Neuron (in vitro differentiated cells): ENCODE measurements around the gene PIK3R1.

Source experiments
- H2AFZ ChIP-seq: one replicate; pipeline ENCODE4 v1.6.1; 2013; ENCODE audit warnings: low read depth, mild to moderate bottlenecking, inconsistent platforms, low read length, moderate library complexity
- H3K27me3 ChIP-seq: one replicate; pipeline ENCODE4 v1.6.1; 2013; ENCODE audit warnings: low read length; ENCODE audit not compliant: insufficient read depth
- H3K36me3 ChIP-seq: one replicate; pipeline ENCODE4 v1.6.1; 2013; ENCODE audit warnings: low read length; ENCODE audit not compliant: insufficient read depth
- H3K4me1 ChIP-seq: one replicate; pipeline ENCODE4 v1.6.1; 2013; ENCODE audit warnings: low read length; ENCODE audit not compliant: insufficient read depth
- H3K4me3 ChIP-seq: 2 replicates; pipeline ENCODE4 v1.5.1; 2013; ENCODE audit warnings: mild to moderate bottlenecking, low read length, moderate library complexity
- H3K9me3 ChIP-seq: one replicate; pipeline ENCODE4 v1.6.1; 2013; ENCODE audit warnings: low read length

Gene PIK3R1

DNA sequence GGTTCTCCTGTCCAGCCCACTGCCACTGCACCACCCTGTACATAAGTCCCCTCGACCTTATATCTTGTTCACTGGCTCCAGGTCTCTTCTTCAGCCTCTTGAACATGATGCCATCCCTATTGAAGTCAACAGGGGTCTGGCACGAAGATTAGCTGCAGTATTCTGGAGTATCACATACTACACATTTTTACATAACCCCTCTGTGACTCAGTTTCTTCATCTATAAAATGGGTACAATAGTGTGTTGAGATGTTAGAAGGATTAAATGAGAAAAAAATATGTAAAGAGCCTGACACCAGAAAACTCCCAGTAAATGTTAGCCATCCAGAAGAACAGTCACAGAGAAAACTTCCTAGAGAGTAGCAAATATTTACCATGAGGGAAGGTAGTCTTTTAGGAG, 98.9 kb downstream of the PIK3R1 start:
- Histone ChIP-seq H3K36me3 (no peaks in the 10 kb centered on the region), H3K4me3 (no peak overlapping the region), H3K27me3 (no peaks in the 10 kb centered on the region), H3K4me1 (peaks cover 1% of the 10 kb centered on the region), H2AFZ (no peak overlapping the region), H3K9me3 (no peaks in the 10 kb centered on the region)

GRCh38 chr5:68315679-68316271, 100.2 kb downstream of the PIK3R1 start:
- Histone ChIP-seq H3K4me3 (no peak overlapping the region), H2AFZ (no peak overlapping the region), H3K36me3 (no peaks in the 10 kb centered on the region), H3K4me1 (peaks cover 3% of the 10 kb centered on the region), H3K27me3 (no peaks in the 10 kb centered on the region), H3K9me3 (no peaks in the 10 kb centered on the region)

DNA sequence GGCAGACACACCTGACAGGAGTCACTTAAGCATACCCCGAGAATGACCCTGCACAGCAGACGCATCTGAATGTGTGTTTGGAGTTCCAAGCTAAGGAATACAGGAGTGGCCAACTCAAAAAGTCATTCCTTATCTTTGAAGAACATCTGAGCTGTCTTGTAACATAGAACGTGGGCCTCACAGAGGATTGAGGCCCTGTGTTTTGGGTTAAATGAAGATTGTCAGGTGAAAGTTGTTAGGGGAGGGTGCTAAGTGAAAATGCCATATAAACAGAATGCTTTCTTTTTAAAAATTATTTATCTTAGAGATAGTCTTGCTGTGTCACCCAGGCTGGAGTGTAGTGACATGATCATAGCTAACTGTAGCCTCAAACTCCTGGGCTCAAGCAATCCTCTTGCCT, 100.9 kb downstream of the PIK3R1 start:
- no peak overlapping the region for H2AFZ ChIP-seq
- H3K9me3 ChIP-seq, result no peaks in the 10 kb centered on the region
- no peaks in the 10 kb centered on the region for H3K27me3 ChIP-seq
- no peak overlapping the region for H3K4me3 ChIP-seq
- H3K4me1 ChIP-seq, result peaks cover 3% of the 10 kb centered on the region
- no peaks in the 10 kb centered on the region for H3K36me3 ChIP-seq

- no peaks in the 10 kb centered on the region for H3K36me3 ChIP-seq
- peaks cover 3% of the 10 kb centered on the region for H3K4me1 ChIP-seq
- no peaks in the 10 kb centered on the region for H3K9me3 ChIP-seq
- no peaks in the 10 kb centered on the region for H3K27me3 ChIP-seq
- no peak overlapping the region for H3K4me3 ChIP-seq
- no peak overlapping the region for H2AFZ ChIP-seq
Observed at GRCh38 chr5:68317646-68318045, 102.1 kb downstream of the PIK3R1 start.

- Histone ChIP-seq H3K9me3 (no peaks in the 10 kb centered on the region), H2AFZ (no peak overlapping the region), H3K4me3 (no peak overlapping the region), H3K27me3 (no peaks in the 10 kb centered on the region), H3K36me3 (no peaks in the 10 kb centered on the region), H3K4me1 (peaks cover 3% of the 10 kb centered on the region)
Observed at GRCh38 chr5:68318955-68319705, 103.6 kb downstream of the PIK3R1 start.

- Histone ChIP-seq H3K36me3 (no peaks in the 10 kb centered on the region), H3K9me3 (peaks cover 3% of the 10 kb centered on the region), H3K4me3 (no peak overlapping the region), H3K4me1 (peaks cover 3% of the 10 kb centered on the region), H2AFZ (no peak overlapping the region), H3K27me3 (no peaks in the 10 kb centered on the region)
Observed at GRCh38 chr5:68319706-68320412, 104.3 kb downstream of the PIK3R1 start.

- Histone ChIP-seq H3K27me3 (no peaks in the 10 kb centered on the region), H3K4me3 (no peak overlapping the region), H3K36me3 (no peaks in the 10 kb centered on the region), H2AFZ (no peak overlapping the region), H3K4me1 (peaks cover 3% of the 10 kb centered on the region), H3K9me3 (peaks cover 3% of the 10 kb centered on the region)
Observed at GRCh38 chr5:68320413-68320986, 104.9 kb downstream of the PIK3R1 start.

GRCh38 chr5:68325065-68325580, 109.6 kb downstream of the PIK3R1 start:
- no peak overlapping the region for H2AFZ ChIP-seq
- no peaks in the 10 kb centered on the region for H3K36me3 ChIP-seq
- peaks cover 3% of the 10 kb centered on the region for H3K9me3 ChIP-seq
- H3K4me3 ChIP-seq, result no peak overlapping the region
- no peaks in the 10 kb centered on the region for H3K27me3 ChIP-seq
- peaks cover under 1% of the 10 kb centered on the region for H3K4me1 ChIP-seq

- no peaks in the 10 kb centered on the region for H3K27me3 ChIP-seq
- H3K9me3 ChIP-seq, result peaks cover 2% of the 10 kb centered on the region
- H2AFZ ChIP-seq, result no peak overlapping the region
- H3K4me1 ChIP-seq, result no peaks in the 10 kb centered on the region
- H3K36me3 ChIP-seq, result no peaks in the 10 kb centered on the region
- no peak overlapping the region for H3K4me3 ChIP-seq
Observed at GRCh38 chr5:68329554-68330255, 114.1 kb downstream of the PIK3R1 start.

DNA sequence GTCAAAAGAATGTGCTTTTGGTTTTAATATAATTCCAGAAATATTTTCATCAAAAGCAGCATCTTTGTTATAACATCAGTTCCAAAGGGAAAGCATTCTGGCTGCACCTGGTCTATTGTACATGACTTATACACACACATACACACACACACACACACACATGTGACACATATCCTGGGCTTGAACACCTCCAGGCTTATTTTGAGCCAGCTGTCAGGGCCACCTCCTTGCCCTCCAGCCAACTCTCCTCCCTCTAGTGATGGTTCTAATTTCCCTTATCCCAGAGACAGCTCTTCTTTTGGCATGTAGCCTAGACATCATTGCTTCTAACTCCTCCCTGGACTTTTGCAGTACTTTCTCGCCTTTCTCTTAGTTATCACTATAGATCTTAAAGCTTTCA, 115.0 kb downstream of the PIK3R1 start:
- no peak overlapping the region for H3K4me3 ChIP-seq
- no peaks in the 10 kb centered on the region for H3K4me1 ChIP-seq

GRCh38 chr5:68331192-68332079, 115.9 kb downstream of the PIK3R1 start:
- no peaks in the 10 kb centered on the region for H3K27me3 ChIP-seq
- H3K9me3 ChIP-seq, result no peaks in the 10 kb centered on the region
- H2AFZ ChIP-seq, result no peak overlapping the region
- no peaks in the 10 kb centered on the region for H3K36me3 ChIP-seq
- H3K4me1 ChIP-seq, result no peaks in the 10 kb centered on the region
- H3K4me3 ChIP-seq, result no peak overlapping the region

More for the DNA sequence above, 115.0 kb downstream of the PIK3R1 start:
- Histone ChIP-seq H3K27me3 (no peaks in the 10 kb centered on the region), H2AFZ (no peak overlapping the region), H3K9me3 (no peaks in the 10 kb centered on the region), H3K36me3 (no peaks in the 10 kb centered on the region)

- Histone ChIP-seq H3K36me3 (no peaks in the 10 kb centered on the region), H3K4me1 (no peaks in the 10 kb centered on the region), H2AFZ (no peak overlapping the region), H3K4me3 (no peak overlapping the region), H3K27me3 (no peaks in the 10 kb centered on the region), H3K9me3 (no peaks in the 10 kb centered on the region)
Observed at GRCh38 chr5:68332080-68332451, 116.5 kb downstream of the PIK3R1 start.
